GM12892 (cell line): ENCODE data around the gene MPV17L2.

Experiments used
- POLR2A ChIP-seq: IDR thresholded peaks from 2 replicates; pipeline ENCODE4 v1.6.1; 2011; ENCODE audit warnings: low read depth, low read length, control low read depth
- POLR2AphosphoS5 ChIP-seq: IDR thresholded peaks from 2 replicates; pipeline ENCODE4 v1.6.1; 2011; ENCODE audit warnings: low read depth, low read length, control low read depth

GRCh38 chr19:18214779-18215433, 21.9 kb downstream of the MPV17L2 start:
- TF ChIP-seq POLR2AphosphoS5: no peak
- no peak for TF ChIP-seq POLR2A
